GM21825 (cell line): ENCODE measurements around the gene SCYL1.

ENCODE experiments used
- ATAC-seq: cut with Tn5 transposase; IDR thresholded peaks from one replicate; pipeline ENCODE4 v1.9.1; 2021; ENCODE audit warnings: mild to moderate bottlenecking, moderate library complexity; ENCODE audit not compliant: unreplicated experiment

The SCYL1 gene

DNA sequence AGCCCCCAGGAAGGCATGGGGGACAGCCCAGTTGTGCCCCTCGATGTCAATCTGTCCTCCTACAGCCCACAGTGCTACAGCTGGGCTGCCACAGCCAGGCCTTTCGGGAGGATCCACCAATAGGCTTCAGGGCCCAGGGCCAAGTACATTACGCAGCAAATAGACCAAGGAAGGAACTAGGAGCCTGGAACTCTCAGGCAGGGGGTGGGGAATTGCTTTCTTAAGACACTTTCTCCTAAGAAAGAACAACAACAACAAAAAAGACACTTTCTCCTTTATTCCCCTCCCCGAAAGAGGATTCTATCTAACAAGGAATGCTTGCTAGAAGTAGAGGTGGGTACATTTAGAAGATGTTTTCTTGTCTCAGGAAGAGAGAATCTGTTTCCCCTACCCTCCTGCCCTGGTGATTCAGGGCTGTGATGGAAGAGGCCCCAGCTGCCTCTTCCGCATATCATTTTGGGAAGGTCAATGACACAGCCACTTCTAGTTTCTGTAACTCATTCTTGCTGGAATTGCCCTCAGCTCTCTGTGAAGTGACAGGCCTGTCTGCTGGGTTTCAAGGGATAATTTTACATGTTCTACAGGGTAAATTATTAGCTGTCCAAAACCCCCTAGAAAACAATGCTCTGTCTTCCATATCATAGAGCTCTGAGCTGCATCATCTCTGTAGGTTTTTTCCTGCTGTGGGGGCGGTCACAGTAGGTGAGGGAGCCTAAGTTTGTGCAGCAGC is 32.1 kb upstream of the SCYL1 start:
- ATAC-seq: peak; percentile 22

- ATAC-seq: no peak
Observed at GRCh38 chr11:65493367-65494176, 31.3 kb upstream of the SCYL1 start.

GRCh38 chr11:65496304-65497140 is 28.4 kb upstream of the SCYL1 start:
- ATAC-seq: no peak

DNA sequence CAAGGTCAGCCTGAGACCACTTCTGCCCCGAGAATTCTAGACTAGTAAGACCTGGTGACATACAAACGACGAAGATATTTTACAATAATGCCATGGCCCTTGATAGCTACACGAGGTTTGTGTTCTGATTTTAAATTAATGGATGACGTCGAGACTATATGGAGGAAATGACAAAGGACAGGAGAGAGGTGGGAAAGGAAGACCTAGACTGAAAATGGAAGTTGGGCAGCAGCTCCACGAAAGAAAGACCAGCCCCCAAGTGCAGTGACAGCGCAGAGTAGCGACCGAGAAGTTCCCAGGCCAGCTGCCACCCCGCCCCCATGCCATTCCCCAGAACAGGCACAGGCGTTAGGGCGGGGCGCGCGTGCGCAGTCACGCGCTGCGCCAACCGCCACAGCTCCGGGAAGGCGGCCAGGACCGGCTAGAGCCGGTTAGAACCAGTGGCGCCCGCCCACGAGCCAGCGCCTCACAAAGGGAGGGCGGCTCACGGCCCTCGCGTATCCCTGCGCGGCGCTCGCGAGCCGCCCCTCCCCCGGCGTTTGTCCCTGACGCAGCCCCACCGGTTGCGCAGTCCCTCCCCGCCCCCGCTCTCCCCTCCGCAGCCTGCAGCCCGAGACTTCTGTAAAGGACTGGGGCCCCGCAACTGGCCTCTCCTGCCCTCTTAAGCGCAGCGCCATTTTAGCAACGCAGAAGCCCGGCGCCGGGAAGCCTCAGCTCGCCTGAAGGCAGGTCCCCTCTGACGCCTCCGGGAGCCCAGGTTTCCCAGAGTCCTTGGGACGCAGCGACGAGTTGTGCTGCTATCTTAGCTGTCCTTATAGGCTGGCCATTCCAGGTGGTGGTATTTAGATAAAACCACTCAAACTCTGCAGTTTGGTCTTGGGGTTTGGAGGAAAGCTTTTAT is 27.5 kb upstream of the SCYL1 start:
- peak; percentile 53 for ATAC-seq

GRCh38 chr11:65498042-65498726 is 26.7 kb upstream of the SCYL1 start:
- no peak for ATAC-seq

- no peak for ATAC-seq
Observed at GRCh38 chr11:65498727-65498976, 26.2 kb upstream of the SCYL1 start.

DNA sequence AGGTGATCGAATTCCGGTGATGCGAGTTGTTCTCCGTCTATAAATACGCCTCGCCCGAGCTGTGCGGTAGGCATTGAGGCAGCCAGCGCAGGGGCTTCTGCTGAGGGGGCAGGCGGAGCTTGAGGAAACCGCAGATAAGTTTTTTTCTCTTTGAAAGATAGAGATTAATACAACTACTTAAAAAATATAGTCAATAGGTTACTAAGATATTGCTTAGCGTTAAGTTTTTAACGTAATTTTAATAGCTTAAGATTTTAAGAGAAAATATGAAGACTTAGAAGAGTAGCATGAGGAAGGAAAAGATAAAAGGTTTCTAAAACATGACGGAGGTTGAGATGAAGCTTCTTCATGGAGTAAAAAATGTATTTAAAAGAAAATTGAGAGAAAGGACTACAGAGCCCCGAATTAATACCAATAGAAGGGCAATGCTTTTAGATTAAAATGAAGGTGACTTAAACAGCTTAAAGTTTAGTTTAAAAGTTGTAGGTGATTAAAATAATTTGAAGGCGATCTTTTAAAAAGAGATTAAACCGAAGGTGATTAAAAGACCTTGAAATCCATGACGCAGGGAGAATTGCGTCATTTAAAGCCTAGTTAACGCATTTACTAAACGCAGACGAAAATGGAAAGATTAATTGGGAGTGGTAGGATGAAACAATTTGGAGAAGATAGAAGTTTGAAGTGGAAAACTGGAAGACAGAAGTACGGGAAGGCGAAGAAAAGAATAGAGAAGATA is 25.7 kb upstream of the SCYL1 start, which contains the start of gene MALAT1:
Gene MALAT1, plus strand, starts transcription at position 69 of the 736 bp plus-strand sequence.
- peak; percentile 28 for ATAC-seq

- no peak for ATAC-seq
Observed at GRCh38 chr11:65499713-65500386, 25.0 kb upstream of the SCYL1 start.

DNA sequence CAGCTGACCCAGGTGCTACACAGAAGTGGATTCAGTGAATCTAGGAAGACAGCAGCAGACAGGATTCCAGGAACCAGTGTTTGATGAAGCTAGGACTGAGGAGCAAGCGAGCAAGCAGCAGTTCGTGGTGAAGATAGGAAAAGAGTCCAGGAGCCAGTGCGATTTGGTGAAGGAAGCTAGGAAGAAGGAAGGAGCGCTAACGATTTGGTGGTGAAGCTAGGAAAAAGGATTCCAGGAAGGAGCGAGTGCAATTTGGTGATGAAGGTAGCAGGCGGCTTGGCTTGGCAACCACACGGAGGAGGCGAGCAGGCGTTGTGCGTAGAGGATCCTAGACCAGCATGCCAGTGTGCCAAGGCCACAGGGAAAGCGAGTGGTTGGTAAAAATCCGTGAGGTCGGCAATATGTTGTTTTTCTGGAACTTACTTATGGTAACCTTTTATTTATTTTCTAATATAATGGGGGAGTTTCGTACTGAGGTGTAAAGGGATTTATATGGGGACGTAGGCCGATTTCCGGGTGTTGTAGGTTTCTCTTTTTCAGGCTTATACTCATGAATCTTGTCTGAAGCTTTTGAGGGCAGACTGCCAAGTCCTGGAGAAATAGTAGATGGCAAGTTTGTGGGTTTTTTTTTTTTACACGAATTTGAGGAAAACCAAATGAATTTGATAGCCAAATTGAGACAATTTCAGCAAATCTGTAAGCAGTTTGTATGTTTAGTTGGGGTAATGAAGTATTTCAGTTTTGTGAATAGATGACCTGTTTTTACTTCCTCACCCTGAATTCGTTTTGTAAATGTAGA is 24.3 kb upstream of the SCYL1 start:
- ATAC-seq: no peak

GRCh38 chr11:65501186-65501471 is 23.8 kb upstream of the SCYL1 start:
- no peak for ATAC-seq

GRCh38 chr11:65501472-65502273 is 23.2 kb upstream of the SCYL1 start:
- no peak for ATAC-seq

DNA sequence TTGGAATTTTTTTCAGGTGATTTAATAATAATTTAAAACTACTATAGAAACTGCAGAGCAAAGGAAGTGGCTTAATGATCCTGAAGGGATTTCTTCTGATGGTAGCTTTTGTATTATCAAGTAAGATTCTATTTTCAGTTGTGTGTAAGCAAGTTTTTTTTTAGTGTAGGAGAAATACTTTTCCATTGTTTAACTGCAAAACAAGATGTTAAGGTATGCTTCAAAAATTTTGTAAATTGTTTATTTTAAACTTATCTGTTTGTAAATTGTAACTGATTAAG is 22.7 kb upstream of the SCYL1 start:
- no peak for ATAC-seq

DNA sequence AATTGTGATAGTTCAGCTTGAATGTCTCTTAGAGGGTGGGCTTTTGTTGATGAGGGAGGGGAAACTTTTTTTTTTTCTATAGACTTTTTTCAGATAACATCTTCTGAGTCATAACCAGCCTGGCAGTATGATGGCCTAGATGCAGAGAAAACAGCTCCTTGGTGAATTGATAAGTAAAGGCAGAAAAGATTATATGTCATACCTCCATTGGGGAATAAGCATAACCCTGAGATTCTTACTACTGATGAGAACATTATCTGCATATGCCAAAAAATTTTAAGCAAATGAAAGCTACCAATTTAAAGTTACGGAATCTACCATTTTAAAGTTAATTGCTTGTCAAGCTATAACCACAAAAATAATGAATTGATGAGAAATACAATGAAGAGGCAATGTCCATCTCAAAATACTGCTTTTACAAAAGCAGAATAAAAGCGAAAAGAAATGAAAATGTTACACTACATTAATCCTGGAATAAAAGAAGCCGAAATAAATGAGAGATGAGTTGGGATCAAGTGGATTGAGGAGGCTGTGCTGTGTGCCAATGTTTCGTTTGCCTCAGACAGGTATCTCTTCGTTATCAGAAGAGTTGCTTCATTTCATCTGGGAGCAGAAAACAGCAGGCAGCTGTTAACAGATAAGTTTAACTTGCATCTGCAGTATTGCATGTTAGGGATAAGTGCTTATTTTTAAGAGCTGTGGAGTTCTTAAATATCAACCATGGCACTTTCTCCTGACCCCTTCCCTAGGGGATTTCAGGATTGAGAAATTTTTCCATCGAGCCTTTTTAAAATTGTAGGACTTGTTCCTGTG is 22.1 kb upstream of the SCYL1 start:
- ATAC-seq: no peak

DNA sequence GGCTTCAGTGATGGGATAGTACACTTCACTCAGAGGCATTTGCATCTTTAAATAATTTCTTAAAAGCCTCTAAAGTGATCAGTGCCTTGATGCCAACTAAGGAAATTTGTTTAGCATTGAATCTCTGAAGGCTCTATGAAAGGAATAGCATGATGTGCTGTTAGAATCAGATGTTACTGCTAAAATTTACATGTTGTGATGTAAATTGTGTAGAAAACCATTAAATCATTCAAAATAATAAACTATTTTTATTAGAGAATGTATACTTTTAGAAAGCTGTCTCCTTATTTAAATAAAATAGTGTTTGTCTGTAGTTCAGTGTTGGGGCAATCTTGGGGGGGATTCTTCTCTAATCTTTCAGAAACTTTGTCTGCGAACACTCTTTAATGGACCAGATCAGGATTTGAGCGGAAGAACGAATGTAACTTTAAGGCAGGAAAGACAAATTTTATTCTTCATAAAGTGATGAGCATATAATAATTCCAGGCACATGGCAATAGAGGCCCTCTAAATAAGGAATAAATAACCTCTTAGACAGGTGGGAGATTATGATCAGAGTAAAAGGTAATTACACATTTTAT is 21.4 kb upstream of the SCYL1 start:
- no peak for ATAC-seq

DNA sequence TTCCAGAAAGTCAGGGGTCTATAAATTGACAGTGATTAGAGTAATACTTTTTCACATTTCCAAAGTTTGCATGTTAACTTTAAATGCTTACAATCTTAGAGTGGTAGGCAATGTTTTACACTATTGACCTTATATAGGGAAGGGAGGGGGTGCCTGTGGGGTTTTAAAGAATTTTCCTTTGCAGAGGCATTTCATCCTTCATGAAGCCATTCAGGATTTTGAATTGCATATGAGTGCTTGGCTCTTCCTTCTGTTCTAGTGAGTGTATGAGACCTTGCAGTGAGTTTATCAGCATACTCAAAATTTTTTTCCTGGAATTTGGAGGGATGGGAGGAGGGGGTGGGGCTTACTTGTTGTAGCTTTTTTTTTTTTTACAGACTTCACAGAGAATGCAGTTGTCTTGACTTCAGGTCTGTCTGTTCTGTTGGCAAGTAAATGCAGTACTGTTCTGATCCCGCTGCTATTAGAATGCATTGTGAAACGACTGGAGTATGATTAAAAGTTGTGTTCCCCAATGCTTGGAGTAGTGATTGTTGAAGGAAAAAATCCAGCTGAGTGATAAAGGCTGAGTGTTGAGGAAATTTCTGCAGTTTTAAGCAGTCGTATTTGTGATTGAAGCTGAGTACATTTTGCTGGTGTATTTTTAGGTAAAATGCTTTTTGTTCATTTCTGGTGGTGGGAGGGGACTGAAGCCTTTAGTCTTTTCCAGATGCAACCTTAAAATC is 20.8 kb upstream of the SCYL1 start:
- no peak for ATAC-seq
